Stimulated activated CD4-positive, alpha-beta T cell treated with anti-CD3 and anti-CD28 coated beads, Interleukin-12 subunit alpha, Interleukin-12 subunit beta, amount 100 ng/mL, for 24 hours (primary cell): Measurements from ENCODE around the gene ORC6.

Experiments used
- DNase-seq, 2 experiments: peaks; one replicate each; pipeline ENCODE4 v3.0.0-alpha.2; 2020; ENCODE audit warnings: low read depth in 2 of 2

The ORC6 gene

GRCh38 chr16:46731691-46732555, 42.5 kb downstream of the ORC6 start:
- no peak for DNase-seq

- DNase-seq = no peak
These were observed 43.1 kb downstream of the ORC6 start for GRCh38 chr16:46732561-46732960.

GRCh38 chr16:46733319-46733830, 43.9 kb downstream of the ORC6 start:
- no peak for DNase-seq

- DNase-seq = no peak
These were observed 47.2 kb downstream of the ORC6 start for GRCh38 chr16:46736695-46737094.

- no peak for DNase-seq
These were observed 48.3 kb downstream of the ORC6 start for GRCh38 chr16:46737621-46738214.

- no peak for DNase-seq
These were observed 50.5 kb downstream of the ORC6 start for GRCh38 chr16:46739934-46740333.

GRCh38 chr16:46743232-46743719, 53.8 kb downstream of the ORC6 start:
- no peak for DNase-seq

- no peak for DNase-seq
These were observed 56.2 kb downstream of the ORC6 start for GRCh38 chr16:46745617-46746016.

GRCh38 chr16:46746821-46747776, 57.6 kb downstream of the ORC6 start:
- no peak for DNase-seq
